Body of pancreas (tissue), 4 donors: ENCODE measurements around the gene CCDC149. TPM values are rescaled to one million over a fixed set of nuclear protein-coding genes. Genes with fewer than 3 reads are reported as not detected.

Source experiments
- ATAC-seq: fragments of 150-250 bp; one replicate; pipeline ENCODE4 v1.9.1; 2016
- DNase-seq, 4 donors: peaks; one replicate each; pipeline ENCODE4 v3.0.0-alpha.2; 2019
- H3K27ac ChIP-seq, 4 donors: fragments of 200-600 bp; sonication (generic); 1 replicate in 3 of 4; 2 replicates in 1 of 4; pipeline versions ENCODE4 v1.5.1 to v1.6.1; 2016 to 2019; ENCODE audit warnings: mild to moderate bottlenecking in 1 of 4, mixed read lengths in 1 of 4, moderate library complexity in 1 of 4
- H3K27me3 ChIP-seq, 2 donors: fragments of 200-600 bp; sonication (generic); one replicate each; pipeline ENCODE4 v1.6.0; 2016; ENCODE audit warnings: mild to moderate bottlenecking in 1 of 2
- H3K36me3 ChIP-seq, 2 donors: fragments of 200-600 bp; sonication (generic); replicated peaks in 1 of 2; 2 replicates each; pipeline ENCODE4 v1.5.1; 2016; ENCODE audit warnings: low read depth in 2 of 2; ENCODE audit not compliant: insufficient read depth in 1 of 2
- H3K4me1 ChIP-seq: fragments of 200-600 bp; sonication (generic); one replicate; pipeline ENCODE4 v1.6.0; 2016
- H3K4me3 ChIP-seq, 2 donors: fragments of 200-600 bp; sonication (generic); 1 replicate in 1 of 2; 2 replicates in 1 of 2; pipeline ENCODE4 v1.5.1; 2016 to 2019
- H3K9me3 ChIP-seq, 3 donors: fragments of 200-600 bp; sonication (generic); 1 replicate in 2 of 3; 2 replicates in 1 of 3; pipeline ENCODE4 v1.5.1; 2016
- CTCF ChIP-seq, 7 experiments: fragments of 450-650 bp in 4 of 7; fragments of 200-600 bp in 3 of 7; sonication (generic) in 3 of 7; IDR thresholded peaks; one replicate each; pipeline ENCODE4 v1.5.1; 2016 to 2019; ENCODE audit warnings: antibody characterized with exemption in 7 of 7
- POLR2A ChIP-seq, 3 donors: fragments of 450-650 bp; IDR thresholded peaks; one replicate each; pipeline ENCODE4 v1.6.1; 2016; ENCODE audit warnings: antibody characterized with exemption in 3 of 3, mild to moderate bottlenecking in 2 of 3
- WGBS, 2 donors: methylation state at CpG; one replicate each; pipeline ENCODE4 v1.1.5; 2017; 5-methylcytosine and 5-hydroxymethylcytosine counted together
- intact Hi-C: fragments of 100-400 bp; cut with DNase I; formaldehyde crosslinking; loops from one replicate; pipeline ENCODE4 v1.15.1; 2023
- total RNA-seq, 2 donors: library from RNA; depleted of rRNA; stranded (reverse); fragments of >200 nt; gene quantifications; one replicate each; pipeline ENCODE4 v1.1.0, GENCODE V29; 2016

CCDC149 gene
- total RNA-seq, 2 donors from 2014 or later, result 9.6 to 15.0 TPM

GRCh38 chr4:24921491-24921890, 8.6 kb upstream of the CCDC149 start:
- H3K4me1 ChIP-seq, result peaks cover 14% of the 10 kb centered on the region
- H3K9me3 ChIP-seq, result peaks cover 0 to 4% (median 0%) of the 10 kb centered on the region in 3 donors
- no peaks in the 10 kb centered on the region for H3K27me3 ChIP-seq
- intact Hi-C loops, result no loop called here
- no peak overlapping the region for H3K4me3 ChIP-seq
- DNase-seq (no peak), ATAC-seq (no peak)
- WGBS, 2 donors, result 92 to 95% methylated on average over 6 of the region's 6 CpGs
- H3K36me3 ChIP-seq, result no peaks in the 10 kb centered on the region
- TF ChIP-seq CTCF (IDR thresholded peaks at IDR 0.05) (no peak), POLR2A (IDR thresholded peaks at IDR 0.05) (no peak)
- no peak overlapping the region for H3K27ac ChIP-seq

GRCh38 chr4:24920008-24920407, 7.2 kb upstream of the CCDC149 start:
- H3K4me3 ChIP-seq, result no peak overlapping the region
- H3K9me3 ChIP-seq, result peaks cover 0 to 4% (median 0%) of the 10 kb centered on the region in 3 donors
- H3K27ac ChIP-seq, result no peak overlapping the region
- no peaks in the 10 kb centered on the region for H3K27me3 ChIP-seq
- DNase-seq (no peak), ATAC-seq (no peak)
- H3K4me1 ChIP-seq, result peaks cover 14% of the 10 kb centered on the region
- H3K36me3 ChIP-seq, result no peaks in the 10 kb centered on the region
- TF ChIP-seq CTCF (IDR thresholded peaks at IDR 0.05) (no peak), POLR2A (IDR thresholded peaks at IDR 0.05) (no peak)
- intact Hi-C loops, result no loop called here
- WGBS, 2 donors, result 91 to 100% methylated on average over 2 of the region's 2 CpGs

- intact Hi-C loops, result no loop called here
- H3K9me3 ChIP-seq, result peaks cover 0 to 4% (median 0%) of the 10 kb centered on the region in 3 donors
- no peak for DNase-seq
- no peaks in the 10 kb centered on the region for H3K36me3 ChIP-seq
- no peak overlapping the region for H3K27ac ChIP-seq
- no peaks in the 10 kb centered on the region for H3K27me3 ChIP-seq
- H3K4me1 ChIP-seq, result peaks cover 2% of the 10 kb centered on the region
- 63 to 76% methylated on average over 19 to 20 of the region's 20 CpGs for WGBS, 2 donors
- TF ChIP-seq CTCF (IDR thresholded peaks at IDR 0.05) (no peak), POLR2A (IDR thresholded peaks at IDR 0.05) (no peak)
- ATAC-seq, result no peak
- no peak overlapping the region for H3K4me3 ChIP-seq
Measured at GRCh38 chr4:24917076-24917856, 4.4 kb upstream of the CCDC149 start.

GRCh38 chr4:24915121-24915922, 2.5 kb upstream of the CCDC149 start:
- ATAC-seq, result no peak
- Histone ChIP-seq H3K4me1 (peaks cover 17% of the 10 kb centered on the region), H3K9me3 (peaks cover 0 to 4% (median 0%) of the 10 kb centered on the region in 3 donors), H3K27ac (no peak overlapping the region), H3K27me3 (no peaks in the 10 kb centered on the region), H3K36me3 (no peaks in the 10 kb centered on the region), H3K4me3 (no peak overlapping the region)
- peak in 2 of 7 experiments; percentile 14 to 29 for TF ChIP-seq CTCF (IDR thresholded peaks at IDR 0.05)
- TF ChIP-seq POLR2A (IDR thresholded peaks at IDR 0.05), result no peak
- intact Hi-C loops, result no loop called here
- peak in 2 of 4 donors; percentile 21 to 37 for DNase-seq
- WGBS, 2 donors, result 58 to 68% methylated on average over 8 of the region's 8 CpGs
